Tibial nerve (tissue), 4 donors: ENCODE data around the gene OCRL. TPM values are rescaled to one million over a fixed set of nuclear protein-coding genes. Genes with fewer than 3 reads are reported as not detected.
"Not testable (repeated sequence)": the region's sequence is repeated elsewhere in the genome, so short reads cannot be mapped to it uniquely, and the experiment has no call there.

Experiments
- DNase-seq, 2 donors: peaks; one replicate each; pipeline ENCODE4 v3.0.0-alpha.2; 2019; ENCODE audit warnings: low spot score in 2 of 2
- H3K27ac ChIP-seq, 4 donors: fragments of 200-600 bp; sonication (generic) in 3 of 4; one replicate each; pipeline ENCODE4 v1.5.1; 2017 to 2019; ENCODE audit warnings: mild to moderate bottlenecking in 1 of 4
- H3K27me3 ChIP-seq, 2 donors: fragments of 200-600 bp; sonication (generic) in 1 of 2; one replicate each; pipeline versions ENCODE4 v1.5.1 to v1.6.0; 2017 to 2019
- H3K36me3 ChIP-seq, 3 donors: fragments of 200-600 bp; sonication (generic); one replicate each; pipeline ENCODE4 v1.5.1; 2018 to 2019
- H3K4me1 ChIP-seq, 4 donors: fragments of 200-600 bp; sonication (generic) in 3 of 4; one replicate each; pipeline ENCODE4 v1.5.1; 2017 to 2019
- H3K4me3 ChIP-seq, 4 donors: fragments of 200-600 bp; sonication (generic) in 3 of 4; one replicate each; pipeline ENCODE4 v1.5.1; 2017 to 2019; ENCODE audit warnings: mild to moderate bottlenecking in 1 of 4, moderate library complexity in 1 of 4
- H3K9me3 ChIP-seq, 4 donors: fragments of 200-600 bp; sonication (generic) in 3 of 4; one replicate each; pipeline ENCODE4 v1.5.1; 2017 to 2019
- EP300 ChIP-seq, 2 donors: sonication (generic); formaldehyde crosslinking; IDR thresholded peaks; one replicate each; pipeline ENCODE4 v1.6.1; 2017; ENCODE audit warnings: antibody characterized with exemption in 2 of 2, mild to moderate bottlenecking in 1 of 2
- POLR2A ChIP-seq, 2 donors: fragments of 450-650 bp; IDR thresholded peaks; one replicate each; pipeline ENCODE4 v1.6.1; 2017; ENCODE audit warnings: antibody characterized with exemption in 2 of 2, mild to moderate bottlenecking in 2 of 2, moderate library complexity in 2 of 2
- WGBS, 2 donors: methylation state at CpG; one replicate each; pipeline ENCODE4 v1.1.5; 2018; 5-methylcytosine and 5-hydroxymethylcytosine counted together
- total RNA-seq, 4 donors: library from RNA; depleted of rRNA; stranded (reverse); fragments of >200 nt; gene quantifications; one replicate each; pipeline ENCODE4 v1.1.0, GENCODE V29; 2016
- TF ChIP-seq, protein P1 (sequence below), 5 experiments: fragments of 200-600 bp in 3 of 5; fragments of 450-650 bp in 2 of 5; sonication (generic) in 3 of 5; IDR thresholded peaks; one replicate each; pipeline ENCODE4 v1.5.1; 2016 to 2019; ENCODE audit warnings: antibody characterized with exemption in 5 of 5, mild to moderate bottlenecking in 3 of 5, moderate library complexity in 2 of 5

Gene OCRL
- total RNA-seq, 4 donors from 2014 or later, result 14.7 to 23.0 (median 22.6) TPM

GRCh38 chrX:129561453-129561852 lies 21.4 kb downstream of the OCRL start:
- WGBS, 2 donors, result 59 to 93% methylated on average over 3 of the region's 3 CpGs
- no peak overlapping the region for H3K4me3 ChIP-seq
- no peak for DNase-seq
- TF ChIP-seq EP300 (IDR thresholded peaks at IDR 0.05) (no peak), POLR2A (IDR thresholded peaks at IDR 0.05) (no peak)
- TF ChIP-seq, protein P1, sequence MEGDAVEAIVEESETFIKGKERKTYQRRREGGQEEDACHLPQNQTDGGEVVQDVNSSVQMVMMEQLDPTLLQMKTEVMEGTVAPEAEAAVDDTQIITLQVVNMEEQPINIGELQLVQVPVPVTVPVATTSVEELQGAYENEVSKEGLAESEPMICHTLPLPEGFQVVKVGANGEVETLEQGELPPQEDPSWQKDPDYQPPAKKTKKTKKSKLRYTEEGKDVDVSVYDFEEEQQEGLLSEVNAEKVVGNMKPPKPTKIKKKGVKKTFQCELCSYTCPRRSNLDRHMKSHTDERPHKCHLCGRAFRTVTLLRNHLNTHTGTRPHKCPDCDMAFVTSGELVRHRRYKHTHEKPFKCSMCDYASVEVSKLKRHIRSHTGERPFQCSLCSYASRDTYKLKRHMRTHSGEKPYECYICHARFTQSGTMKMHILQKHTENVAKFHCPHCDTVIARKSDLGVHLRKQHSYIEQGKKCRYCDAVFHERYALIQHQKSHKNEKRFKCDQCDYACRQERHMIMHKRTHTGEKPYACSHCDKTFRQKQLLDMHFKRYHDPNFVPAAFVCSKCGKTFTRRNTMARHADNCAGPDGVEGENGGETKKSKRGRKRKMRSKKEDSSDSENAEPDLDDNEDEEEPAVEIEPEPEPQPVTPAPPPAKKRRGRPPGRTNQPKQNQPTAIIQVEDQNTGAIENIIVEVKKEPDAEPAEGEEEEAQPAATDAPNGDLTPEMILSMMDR (IDR thresholded peaks at IDR 0.05), result no peak
- peaks cover 0 to 12% (median 0%) of the 10 kb centered on the region in 4 donors for H3K4me1 ChIP-seq
- H3K9me3 ChIP-seq, result no peaks in the 10 kb centered on the region
- peaks cover 0 to 43% (median 0%) of the 10 kb centered on the region in 3 donors for H3K36me3 ChIP-seq
- no peak overlapping the region for H3K27ac ChIP-seq
- no peaks in the 10 kb centered on the region for H3K27me3 ChIP-seq

DNA sequence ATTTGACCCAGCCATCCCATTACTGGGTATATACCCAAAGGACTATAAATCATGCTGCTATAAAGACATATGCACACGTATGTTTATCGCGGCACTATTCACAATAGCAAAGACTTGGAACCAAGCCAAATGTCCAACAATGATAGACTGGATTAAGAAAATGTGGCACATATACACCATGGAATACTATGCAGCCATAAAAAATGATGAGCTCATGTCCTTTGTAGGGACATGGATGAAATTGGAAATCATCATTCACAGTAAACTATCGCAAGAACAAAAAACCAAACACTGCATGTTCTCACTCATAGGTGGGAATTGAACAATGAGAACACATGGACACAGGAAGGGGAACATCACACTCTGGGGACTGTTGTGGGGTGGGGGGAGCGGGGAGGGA lies 24.3 kb downstream of the OCRL start:
- H3K27ac ChIP-seq, DNase-seq, H3K27me3 ChIP-seq, H3K9me3 ChIP-seq, H3K4me3 ChIP-seq: not testable (repeated sequence)
- peaks cover 0 to 54% (median 0%) of the 10 kb centered on the region in 3 donors for H3K36me3 ChIP-seq
- H3K4me1 ChIP-seq, result peaks cover 0 to 12% (median 0%) of the 10 kb centered on the region in 4 donors
- 79% methylated on average over 2 of the region's 5 CpGs; no CpG with 5 or more reads in 1 of the 2 donors for WGBS, 2 donors

DNA sequence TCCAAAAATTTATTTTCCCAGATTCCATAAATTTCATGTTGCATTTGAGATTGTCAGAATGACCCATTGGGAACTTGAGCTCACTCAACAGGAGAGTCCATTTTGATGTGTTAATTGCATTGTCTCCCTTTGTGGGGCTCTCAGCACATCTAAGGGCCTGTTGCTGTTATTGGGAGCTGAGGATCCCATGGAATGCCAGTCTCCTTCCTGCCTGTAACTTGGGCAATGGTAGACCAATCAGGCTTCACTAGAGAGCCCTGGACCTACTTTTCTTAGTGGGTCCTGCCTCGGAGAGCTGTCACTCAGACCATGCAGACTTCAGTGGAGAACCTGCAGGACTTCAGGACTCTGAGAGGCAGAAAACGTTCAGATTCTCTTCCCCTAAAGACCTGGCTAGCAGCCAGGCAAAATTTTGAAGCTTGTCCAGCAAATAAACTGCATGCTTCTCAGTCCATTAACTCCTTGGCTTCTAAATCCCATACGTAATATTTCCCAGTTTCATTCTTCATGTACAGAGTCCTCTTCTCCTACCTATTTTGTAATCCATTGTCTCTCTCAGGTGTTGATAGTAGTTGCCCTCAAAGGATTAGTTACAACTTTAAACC lies 25.1 kb downstream of the OCRL start:
- Histone ChIP-seq H3K4me1 (peaks cover 0 to 12% (median 0%) of the 10 kb centered on the region in 4 donors), H3K27ac (no peak overlapping the region), H3K27me3 (no peaks in the 10 kb centered on the region), H3K9me3 (no peaks in the 10 kb centered on the region), H3K36me3 (peaks cover 0 to 47% (median 0%) of the 10 kb centered on the region in 3 donors), H3K4me3 (no peak overlapping the region)
- 18 to 22% methylated on average over 3 of the region's 3 CpGs for WGBS, 2 donors
- TF ChIP-seq EP300 (IDR thresholded peaks at IDR 0.05), result no peak
- TF ChIP-seq, protein P1 (IDR thresholded peaks at IDR 0.05), result no peak
- TF ChIP-seq POLR2A (IDR thresholded peaks at IDR 0.05), result no peak
- no peak for DNase-seq

- H3K36me3 ChIP-seq, result peaks cover 0 to 41% (median 0%) of the 10 kb centered on the region in 3 donors
- no peaks in the 10 kb centered on the region for H3K27me3 ChIP-seq
- H3K27ac ChIP-seq, result no peak overlapping the region
- 13 to 18% methylated on average over 1 of the region's 1 CpG for WGBS, 2 donors
- no peak overlapping the region for H3K4me3 ChIP-seq
- H3K9me3 ChIP-seq, result no peaks in the 10 kb centered on the region
- DNase-seq, result no peak
- peaks cover 0 to 12% (median 0%) of the 10 kb centered on the region in 4 donors for H3K4me1 ChIP-seq
- no peak for TF ChIP-seq POLR2A (IDR thresholded peaks at IDR 0.05)
- TF ChIP-seq, protein P1 (IDR thresholded peaks at IDR 0.05), result no peak
- no peak for TF ChIP-seq EP300 (IDR thresholded peaks at IDR 0.05)
These were observed 26.0 kb downstream of the OCRL start for GRCh38 chrX:129566073-129566472.

DNA sequence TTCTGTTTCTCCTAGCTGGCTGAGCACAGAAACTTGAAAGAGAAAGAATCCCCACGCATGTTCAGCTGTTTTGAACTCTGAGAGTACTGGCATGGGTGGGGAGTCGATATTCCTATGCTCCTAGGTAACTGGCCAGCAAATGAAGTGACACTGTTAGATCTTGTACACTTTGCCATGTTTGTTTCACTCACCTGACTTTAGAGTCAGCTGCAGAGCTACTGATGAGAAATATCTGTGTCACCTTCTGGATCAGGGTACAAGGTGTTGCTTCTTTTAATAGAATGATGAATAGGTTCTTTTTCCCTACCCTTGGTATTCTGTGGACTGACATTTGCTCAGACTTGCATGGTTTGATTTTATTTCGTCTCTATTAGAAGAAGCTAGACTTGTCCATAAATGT lies 28.3 kb downstream of the OCRL start:
- 67 to 94% methylated on average over 3 of the region's 3 CpGs for WGBS, 2 donors
- peaks cover 0 to 12% (median 0%) of the 10 kb centered on the region in 4 donors for H3K4me1 ChIP-seq
- no peak overlapping the region for H3K4me3 ChIP-seq
- DNase-seq, result no peak
- H3K27ac ChIP-seq, result no peak overlapping the region
- no peak for TF ChIP-seq POLR2A (IDR thresholded peaks at IDR 0.05)
- no peak for TF ChIP-seq EP300 (IDR thresholded peaks at IDR 0.05)
- TF ChIP-seq, protein P1 (IDR thresholded peaks at IDR 0.05), result no peak
- no peaks in the 10 kb centered on the region for H3K27me3 ChIP-seq
- peaks cover 0 to 28% (median 0%) of the 10 kb centered on the region in 3 donors for H3K36me3 ChIP-seq
- no peaks in the 10 kb centered on the region for H3K9me3 ChIP-seq
